ENCODE measurements around the gene TBXT. TPM values are rescaled to one million over a fixed set of nuclear protein-coding genes. Genes with fewer than 3 reads are reported as not detected.

The TBXT gene, protein sequence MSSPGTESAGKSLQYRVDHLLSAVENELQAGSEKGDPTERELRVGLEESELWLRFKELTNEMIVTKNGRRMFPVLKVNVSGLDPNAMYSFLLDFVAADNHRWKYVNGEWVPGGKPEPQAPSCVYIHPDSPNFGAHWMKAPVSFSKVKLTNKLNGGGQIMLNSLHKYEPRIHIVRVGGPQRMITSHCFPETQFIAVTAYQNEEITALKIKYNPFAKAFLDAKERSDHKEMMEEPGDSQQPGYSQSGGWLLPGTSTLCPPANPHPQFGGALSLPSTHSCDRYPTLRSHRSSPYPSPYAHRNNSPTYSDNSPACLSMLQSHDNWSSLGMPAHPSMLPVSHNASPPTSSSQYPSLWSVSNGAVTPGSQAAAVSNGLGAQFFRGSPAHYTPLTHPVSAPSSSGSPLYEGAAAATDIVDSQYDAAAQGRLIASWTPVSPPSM
- not detected for total RNA-seq

DNA sequence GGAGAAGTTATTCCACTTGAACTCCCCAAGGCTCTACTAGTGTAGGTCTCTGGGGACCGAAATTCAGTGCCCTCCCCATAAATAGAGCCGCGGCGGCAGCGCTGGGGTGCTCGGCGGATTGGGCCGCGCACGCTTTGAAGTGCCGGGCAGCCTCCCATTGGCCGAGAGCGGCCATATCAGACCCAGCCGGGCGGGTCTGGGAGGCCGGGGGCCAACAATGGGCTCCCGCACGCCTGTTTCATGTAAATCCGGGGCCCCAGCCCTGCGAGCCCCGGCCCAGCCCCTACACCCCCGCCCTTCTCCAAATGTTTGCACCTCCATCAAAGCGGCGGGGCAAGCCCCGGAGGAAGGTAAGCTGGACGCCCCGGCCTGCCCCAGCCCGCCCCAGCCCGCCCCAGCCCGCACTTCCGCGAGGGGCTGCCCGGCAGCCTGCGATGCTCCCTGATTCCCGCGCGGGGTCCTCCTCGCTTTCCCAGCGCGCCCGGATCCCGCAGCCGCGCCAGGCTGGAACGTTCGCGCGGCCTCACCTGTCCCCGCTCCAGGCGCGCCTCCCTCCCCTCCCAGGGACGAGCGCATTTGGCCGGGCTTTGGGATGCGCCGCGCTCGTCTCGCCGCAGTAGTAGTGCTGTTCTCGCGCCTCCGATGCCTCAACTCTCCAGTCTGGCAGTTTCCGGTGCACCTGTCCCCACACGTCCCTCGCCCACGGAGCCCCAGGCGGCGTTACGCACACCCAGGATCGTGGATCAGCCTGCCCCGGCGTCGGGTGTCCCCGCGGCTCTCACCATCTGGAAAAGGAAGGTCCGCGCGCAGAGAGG is at the start of gene TBXT:
Gene TBXT (minus strand): TSS at position 51 of the 815 bp plus-strand sequence. CDS start 260 bp downstream, outside the sequence.

Small RNAs within 50 kb of the gene (small RNA-seq; reads per million reads assigned to genes)
- not detected for gene RNU6-153P (ENCODE audit: low replicate concordance)

Other genes starting within 250 kb of the TBXT start
- not detected for gene PRR18, start 140.5 kb upstream of the TBXT start, total RNA-seq
- gene SFT2D1, start 174.7 kb upstream of the TBXT start, total RNA-seq: 33.8 TPM
- gene MPC1, start 215.1 kb upstream of the TBXT start, total RNA-seq: 49.1 TPM